ENCODE measurements around the gene MYO5B.

MYO5B gene

DNA sequence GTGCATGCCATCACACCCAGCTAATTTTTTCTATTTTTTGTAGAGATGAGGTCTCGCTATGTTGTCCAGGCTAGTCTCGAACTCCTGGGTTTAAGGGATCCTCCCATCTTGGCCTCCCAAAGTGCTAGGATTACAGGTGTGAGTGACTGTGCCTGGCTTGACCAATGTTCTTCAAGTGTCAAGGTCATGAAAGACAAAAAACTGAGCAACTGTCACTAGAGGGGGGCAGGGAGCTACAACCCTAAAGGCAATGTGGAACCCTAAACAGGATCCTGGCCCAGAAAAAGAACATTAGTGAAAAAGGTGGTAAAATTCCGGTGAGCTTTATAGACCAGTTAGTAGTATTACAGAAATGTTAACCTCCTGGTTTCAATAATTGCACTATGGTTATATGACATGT, 7.3 kb downstream of the MYO5B start:
- DNase-seq: no peak

DNA sequence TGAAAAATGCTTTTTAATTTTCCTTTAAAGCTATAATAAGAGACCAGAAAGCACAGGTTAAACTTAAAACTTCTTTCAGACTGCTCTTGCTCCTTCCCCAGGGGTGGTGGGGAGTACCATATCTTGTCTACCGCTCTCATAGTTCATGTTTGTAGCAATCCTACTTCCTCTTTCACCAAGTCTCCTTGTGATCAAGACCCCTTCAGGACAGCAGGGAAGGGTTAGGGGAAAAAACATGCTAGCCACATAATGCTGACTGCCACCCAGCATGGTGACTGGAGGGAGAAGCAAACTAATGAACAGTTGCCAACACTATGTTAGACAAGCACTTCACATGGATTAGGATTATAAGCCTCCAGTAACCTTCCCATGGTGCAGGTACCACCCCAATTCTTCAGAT, 8.6 kb downstream of the MYO5B start:
- DNase-seq: no peak

DNA sequence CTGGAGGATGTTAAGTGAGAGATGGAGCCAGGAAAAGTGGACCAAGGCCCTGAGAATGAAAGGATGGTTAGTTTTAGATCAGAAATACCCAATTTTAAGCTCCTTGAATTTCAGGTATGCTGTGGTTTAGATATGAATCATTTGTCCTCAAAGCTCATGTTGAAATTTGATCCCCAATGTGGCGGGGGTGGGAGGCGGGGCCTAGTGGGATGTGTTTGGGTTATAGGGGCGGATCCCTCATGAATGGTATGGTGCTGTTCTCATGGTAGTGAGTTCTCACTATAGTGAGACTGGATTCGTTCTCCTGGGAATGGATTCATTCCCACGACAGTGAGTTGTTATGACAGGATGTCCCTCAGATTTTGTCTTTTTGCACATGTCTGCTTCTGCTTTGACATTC, 11.4 kb downstream of the MYO5B start:
- peak; percentile 60 for DNase-seq

DNA sequence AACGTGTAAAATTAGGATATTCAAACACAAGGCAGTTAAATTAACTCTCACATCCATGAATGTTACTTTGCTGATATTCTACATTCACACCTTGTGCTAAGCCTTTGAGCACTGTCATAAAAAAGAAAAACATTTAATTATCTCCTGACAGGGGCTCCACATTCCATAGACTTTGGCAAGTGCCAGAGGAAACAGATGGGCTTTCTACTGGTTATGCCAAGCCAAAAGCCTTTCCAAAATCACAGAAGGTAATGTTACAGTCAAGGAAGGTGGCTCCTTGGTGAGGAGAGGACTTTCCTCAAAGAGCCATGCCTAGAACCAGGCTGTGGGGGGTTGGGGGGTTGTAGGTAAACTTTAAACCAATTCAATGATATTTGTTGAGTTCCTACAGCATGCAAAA, 12.4 kb downstream of the MYO5B start:
- DNase-seq: no peak

DNA sequence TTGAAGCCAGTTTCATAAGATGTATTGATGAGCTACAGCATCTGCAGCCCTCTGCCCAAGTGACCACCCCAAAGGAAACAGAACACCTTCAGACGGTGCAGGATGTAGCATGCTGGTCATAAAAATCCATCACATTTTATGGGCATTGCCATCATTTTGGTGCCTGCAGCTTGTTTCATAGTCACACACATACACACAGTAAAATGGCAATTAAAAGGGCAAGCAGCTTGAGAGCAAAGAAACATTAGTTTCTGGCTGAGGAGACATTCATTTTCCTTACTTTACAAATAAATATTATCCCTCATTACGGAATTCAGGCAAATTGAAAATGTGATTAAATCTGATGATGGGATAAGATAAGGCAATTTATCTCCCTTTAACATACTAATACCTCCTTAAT, 13.4 kb downstream of the MYO5B start:
- no peak for DNase-seq

DNA sequence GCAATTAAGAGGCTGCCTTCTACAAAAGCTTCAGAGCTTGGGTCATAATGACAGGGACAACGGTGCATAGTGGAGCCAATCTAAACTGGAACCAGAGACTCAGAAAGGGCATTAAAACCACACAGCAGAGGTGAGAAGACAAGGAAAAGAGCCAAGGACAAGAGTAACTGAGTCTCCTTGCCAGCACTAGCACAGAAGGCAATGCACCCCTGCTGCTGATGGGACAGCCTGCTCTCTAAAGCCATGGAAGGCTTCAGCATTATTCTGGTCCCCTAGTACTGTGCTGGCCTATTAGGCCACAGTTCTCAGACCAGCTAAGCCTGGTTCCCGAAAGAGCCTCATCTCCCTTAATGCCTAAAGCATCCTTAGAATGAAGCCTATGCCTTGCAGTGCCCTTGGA, 15.5 kb downstream of the MYO5B start:
- no peak for DNase-seq

DNA sequence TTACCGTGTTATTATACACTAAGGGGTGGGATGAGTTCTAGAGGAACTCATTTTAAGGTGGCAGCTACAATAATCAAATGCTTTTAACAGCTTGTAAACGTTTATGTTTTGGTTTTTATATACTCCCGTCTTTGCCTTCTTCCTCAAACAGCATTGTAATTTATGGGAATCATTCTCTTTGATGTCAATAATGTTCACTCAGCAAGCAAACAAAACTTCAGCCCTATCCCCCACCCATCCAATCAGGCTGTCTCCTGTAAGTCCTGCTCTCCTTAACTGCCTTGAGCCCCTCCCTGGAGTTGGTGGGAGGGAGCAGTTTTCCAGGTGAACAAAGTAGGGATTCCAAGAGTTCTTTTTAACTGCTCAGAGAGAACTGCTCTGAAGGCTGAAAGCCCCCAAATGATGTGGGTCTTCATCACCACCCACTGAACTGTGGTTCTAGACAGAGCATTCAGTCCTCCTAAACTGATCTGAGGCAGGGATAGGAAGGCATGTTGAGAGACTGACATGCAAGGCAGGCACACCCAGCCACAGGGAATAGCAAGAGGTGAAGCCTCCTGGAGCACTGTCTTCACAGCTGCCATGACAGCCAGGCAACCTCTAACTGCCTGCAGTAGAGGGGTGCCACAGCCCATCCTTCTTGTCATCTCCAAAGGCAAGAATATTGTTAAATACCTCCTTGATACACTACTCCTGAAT, 17.5 kb downstream of the MYO5B start:
- no peak for DNase-seq

DNA sequence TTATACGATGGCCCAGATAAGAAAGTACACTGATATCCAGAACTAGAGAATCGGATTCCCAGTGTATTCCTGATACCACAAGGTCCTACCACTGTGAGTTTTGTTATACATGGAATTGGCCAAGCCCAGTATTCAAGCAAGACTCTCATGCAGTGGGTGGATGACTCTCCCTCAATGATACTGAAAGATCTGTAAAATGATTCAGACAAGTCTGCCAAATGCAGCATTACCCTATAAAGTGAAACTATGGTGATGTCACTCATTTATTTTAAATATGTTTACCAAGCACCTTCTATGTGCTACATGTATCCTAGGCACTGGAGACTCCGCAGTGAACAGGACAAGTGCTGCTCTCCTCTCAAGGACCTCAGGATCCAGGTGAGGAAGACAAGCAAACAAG, 22.6 kb downstream of the MYO5B start:
- DNase-seq: no peak

DNA sequence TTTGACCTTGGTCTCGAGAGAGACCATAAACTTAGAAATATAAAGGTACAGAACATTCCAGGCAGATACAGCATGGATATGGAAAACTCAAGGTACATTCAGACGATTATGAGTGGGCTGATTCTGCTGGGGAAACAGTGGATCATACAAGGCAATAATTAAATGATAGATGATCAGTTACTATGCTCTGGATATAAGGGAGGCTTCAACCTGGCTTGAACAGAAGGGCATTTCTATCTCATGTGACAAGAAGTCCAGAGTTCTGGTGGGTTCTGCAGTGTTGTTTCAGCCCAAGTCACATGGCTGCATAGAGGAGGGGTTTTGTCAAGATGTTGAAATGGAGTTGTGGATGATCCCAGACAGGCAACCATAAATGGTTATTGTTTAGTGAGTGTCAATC, 23.5 kb downstream of the MYO5B start:
- no peak for DNase-seq

DNA sequence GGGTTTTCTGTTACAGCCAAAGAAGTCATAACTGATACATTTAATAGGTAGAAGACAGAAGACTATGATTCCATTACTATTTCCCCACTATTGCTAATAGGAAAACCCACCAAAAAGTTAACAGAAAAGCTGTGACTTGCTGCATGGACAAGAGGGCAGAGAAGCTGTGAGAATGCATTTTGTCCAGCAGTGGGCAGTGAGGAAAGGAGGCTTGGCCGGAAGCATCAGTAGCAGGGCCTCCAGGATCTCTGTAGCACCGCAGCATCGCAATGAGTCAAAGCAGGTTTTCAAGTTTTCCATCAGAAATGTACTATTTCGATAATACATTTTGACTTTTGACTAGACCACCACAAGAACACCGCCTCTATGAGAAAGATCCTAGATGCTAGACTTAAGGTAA, 24.9 kb downstream of the MYO5B start:
- no peak for DNase-seq

DNA sequence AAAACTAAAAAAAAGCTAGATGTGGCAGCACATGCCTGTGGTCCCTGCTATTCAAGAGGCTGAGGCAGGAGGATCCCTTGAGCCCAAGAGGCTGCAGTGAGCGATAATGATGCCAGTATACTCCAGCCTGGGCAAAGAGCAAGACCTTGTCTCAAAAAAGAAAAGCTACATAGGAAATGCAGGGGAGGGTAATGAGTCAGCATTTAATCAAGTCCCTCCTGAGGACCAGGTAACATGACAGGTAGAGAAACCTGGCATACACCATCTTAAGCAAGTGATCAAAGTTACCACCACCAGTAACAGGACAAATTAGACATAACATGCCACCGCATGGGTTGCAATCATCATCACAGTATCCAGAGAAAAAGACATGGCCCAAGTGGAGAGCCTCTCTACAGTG, 25.8 kb downstream of the MYO5B start:
- DNase-seq: no peak

DNA sequence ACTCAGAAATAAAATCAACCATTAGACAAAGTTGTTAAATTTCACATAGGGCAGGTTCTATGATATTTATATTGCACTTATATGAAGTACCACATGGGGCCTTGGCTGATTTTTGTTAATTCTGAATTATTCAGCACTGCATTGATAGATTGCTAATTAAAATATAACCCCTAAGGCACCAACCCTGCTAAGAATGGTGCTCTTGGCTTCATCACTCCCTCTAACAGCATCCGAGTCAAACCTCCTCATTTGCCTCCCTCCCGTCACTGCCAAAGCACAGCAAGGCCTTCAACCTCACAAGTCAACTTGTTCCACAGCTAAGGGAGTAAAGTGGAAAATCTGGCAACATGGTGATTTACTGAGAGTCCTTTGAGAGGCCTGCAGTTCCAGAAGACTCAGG, 27.0 kb downstream of the MYO5B start:
- DNase-seq: no peak

DNA sequence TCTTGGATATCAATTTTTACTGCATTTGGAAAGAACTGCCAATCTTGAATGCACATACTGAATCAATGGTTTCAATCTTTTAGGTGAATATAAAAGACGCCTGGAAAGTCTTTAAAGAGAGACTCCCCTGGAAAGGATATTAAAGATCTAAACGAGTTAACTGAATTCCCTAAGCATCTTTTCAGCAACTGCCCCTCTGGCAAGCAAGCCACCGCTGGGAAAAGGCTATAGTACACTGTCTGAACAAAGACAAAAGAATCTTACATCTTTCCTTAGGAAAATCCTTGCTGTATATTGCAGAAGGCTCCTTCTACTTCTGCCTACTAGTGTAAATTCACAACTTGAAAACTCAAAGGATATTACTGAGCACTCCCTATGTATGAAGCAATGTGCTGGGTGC, 28.0 kb downstream of the MYO5B start:
- no peak for DNase-seq

DNA sequence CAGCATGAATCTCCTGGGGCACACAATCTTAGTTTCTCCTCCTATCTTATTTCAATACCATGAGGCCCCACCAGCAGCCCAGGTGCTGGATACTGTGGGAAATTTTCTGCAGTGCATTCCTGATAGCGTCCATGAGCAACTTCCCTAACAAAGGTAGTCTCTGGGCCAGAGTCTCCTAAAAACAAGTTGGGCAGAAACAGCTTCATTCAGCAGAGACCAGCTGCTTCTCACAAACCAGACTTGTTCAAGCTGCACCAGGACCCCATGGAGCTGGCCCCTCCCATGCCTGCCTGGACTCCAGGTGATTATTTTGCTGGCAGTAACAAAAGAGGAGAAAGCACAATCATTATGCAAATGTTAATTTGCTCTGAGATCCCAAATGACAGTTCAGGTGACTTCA, 31.4 kb downstream of the MYO5B start:
- DNase-seq: no peak

DNA sequence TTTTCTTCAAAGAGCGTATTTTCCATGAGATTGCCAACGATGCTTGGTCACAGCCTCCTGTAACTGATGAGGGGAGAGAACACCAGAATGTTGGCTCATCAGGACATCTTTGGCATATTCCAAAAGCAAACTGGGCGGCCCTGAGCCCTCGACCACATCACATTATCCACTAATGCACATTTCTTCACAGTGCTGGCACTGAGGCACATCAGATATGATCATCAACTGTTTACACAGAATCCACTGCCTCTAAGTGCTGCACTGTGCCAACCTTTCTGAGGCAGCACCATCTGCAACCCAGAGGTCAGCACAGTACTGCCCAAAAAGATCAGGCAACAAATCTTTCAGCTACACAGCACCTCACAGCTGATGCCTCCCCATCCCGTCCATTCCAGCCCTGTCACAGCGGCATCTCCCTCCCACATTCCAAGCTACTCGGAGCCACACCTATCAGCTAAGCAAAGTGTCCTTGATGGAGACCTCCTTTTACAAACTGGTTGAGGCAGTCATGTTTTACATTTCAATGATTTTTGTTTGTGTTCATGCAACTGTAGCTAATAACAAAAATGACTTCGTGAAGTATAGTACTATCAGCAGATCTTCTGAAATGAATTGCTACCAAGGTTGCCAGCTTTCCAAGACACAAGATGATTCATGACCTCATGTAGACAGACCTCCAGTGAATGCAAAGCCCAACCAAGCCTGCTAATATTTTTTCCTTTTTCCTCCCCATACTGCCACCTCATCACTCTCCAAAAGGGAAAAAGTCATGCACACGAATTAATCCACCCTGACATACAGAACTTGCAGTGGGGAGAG, 32.3 kb downstream of the MYO5B start:
- DNase-seq: peak; percentile 53

DNA sequence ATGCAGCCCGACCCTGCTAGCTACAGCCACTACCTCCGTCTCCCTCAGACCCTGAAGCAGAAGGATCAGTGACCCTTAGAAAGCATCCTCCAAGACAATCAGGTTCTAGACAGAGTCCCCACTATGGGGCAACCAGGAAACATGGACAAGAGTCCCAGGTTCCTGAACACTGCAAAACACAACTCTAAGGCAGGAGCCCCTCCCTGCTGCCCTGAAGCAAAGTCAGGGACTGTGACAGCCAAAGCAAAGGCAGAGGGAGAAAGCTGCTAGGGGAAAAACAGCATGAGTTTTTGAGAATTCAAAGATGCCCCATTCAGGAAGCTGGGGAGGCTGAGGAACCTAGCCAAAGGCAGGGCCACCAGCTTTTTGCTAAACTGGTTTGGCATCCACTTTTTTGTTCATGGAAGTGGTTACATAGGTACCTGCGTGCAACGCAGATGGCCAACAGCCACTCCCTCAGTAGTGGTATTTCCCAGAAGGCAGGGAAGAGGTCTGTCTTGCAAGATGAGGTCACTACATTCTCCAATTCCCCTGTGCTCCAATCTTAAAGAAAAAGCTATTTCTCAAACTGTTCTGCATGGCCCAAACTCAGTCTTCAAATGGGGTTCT, 33.2 kb downstream of the MYO5B start:
- DNase-seq: peak; percentile 63

DNA sequence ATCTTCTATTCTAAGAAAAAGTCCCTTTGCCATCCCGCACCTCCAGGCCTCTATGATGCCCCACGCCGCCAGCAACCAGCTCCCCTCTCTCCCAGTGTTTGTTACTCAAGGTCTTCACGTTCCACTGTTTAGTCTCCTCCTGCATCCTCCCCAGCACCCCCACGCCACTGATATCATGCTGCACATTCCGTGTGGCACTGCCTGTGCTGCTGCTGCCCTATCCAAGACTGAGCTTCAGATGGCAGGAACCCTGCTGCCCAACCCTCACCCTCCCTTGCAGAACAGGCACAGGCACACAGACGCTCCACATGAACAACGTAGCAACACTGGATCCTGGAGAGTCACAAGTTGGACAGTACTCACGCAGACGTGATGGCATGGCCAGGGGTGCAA, 35.3 kb downstream of the MYO5B start:
- no peak for DNase-seq

DNA sequence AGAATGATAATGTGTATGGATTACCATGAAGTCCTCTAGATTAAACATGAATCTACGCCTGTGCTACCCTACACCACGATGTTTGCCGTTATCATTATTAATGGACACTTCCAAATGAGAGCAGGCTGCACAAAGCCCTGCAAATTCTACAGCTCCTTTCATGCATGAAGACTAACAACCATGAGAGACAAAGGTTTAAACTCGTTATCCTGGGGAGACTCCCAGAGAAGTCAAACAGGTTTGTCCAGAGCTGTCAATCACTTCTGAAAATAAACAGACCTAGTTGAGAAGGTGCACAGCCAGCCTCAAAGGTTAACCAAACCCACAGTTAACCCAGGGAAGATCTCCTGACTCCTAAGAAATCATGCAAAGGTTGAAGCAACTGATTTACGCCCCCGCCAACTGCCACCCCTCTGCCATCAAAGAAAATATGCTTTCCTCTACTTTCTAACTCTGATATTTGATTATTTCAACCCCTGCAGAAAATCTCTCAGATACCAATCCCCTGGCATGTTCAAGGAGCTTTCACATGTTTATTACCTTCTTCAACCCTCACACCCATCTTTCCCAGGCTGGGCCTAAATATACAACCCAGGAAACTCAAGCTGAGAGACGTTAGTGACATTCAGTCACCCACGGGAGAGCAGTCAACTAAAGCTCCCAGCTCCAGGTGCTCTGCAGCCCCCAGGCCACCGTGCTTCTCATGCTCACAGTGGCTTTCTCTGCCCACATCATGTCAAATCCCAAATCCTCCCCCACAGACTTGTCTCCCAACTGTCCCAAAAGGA, 35.9 kb downstream of the MYO5B start:
- no peak for DNase-seq

DNA sequence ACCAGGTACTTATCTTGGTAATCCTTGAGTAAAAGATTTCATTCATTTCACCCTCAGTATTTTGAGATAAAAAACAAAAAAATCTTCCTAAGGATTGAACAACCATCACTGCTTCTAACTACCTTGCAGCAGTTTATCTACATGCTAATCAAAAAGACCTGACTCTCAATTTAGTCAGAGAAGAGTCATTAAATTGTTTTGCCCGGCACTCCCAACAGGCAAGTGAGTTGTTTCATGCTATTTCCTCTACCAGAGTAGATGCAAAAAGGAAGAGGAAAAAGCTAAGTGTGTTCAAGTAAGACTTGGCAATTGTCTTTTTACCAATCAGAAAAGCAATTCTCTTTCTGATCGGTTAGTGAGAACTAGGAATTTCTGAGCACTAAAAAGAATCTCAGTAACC, 39.5 kb downstream of the MYO5B start:
- no peak for DNase-seq

DNA sequence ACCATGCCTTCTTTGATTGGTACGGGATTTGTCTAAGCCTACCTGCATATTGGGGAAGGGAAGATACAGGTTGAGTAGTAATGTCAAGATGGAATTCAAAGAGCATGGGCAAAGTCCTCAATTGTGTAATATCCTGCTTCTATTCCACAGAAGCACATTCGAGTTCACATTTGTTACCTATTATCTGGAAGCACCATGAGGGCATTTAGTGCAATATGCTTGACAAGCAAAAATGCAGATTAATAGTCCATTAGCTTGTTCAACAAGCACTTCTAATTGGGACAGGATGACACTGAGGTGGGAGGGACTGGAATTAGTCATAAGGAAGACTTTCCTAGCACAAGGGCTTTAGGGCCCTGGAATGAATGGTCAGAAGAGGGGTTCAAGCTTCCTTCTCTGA, 40.5 kb downstream of the MYO5B start:
- DNase-seq: peak; percentile 13

DNA sequence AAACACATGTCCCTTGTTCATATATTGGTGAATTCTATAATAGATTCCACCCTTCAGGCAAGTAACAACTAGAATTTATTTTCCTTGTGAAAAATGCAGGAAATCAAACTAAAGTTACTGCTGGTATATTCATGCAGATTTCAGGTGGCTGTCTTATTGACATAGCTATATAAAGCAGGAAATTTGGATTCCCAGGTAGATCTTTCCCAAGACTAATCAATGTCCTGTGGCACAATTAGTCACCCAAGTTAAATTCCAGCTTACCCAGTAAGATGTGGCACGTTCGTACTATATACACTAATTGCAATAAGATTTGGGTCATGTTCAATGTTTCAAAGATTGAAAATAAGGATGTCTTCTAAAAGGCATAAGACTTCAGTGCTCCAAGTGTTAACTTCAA, 42.0 kb downstream of the MYO5B start:
- no peak for DNase-seq

DNA sequence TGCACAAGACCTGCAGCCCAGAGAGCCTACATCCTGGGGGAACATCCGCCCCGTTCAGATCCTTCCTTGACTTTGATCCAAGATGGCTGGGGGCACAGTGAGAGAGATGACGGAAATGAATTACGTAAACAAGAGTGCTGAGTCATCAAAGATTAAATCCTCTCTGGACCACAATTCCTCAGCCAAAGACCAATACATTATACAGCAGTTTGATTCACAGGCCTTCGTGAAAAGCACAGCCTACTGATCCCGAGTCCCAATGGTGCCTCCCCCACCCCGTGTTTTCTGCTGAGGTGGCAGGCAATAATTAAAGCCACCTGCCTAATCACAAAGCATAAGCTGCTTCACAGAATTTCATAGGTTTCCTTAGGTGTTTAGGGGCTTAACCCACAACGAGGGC, 43.0 kb downstream of the MYO5B start:
- DNase-seq: peak; percentile 69

DNA sequence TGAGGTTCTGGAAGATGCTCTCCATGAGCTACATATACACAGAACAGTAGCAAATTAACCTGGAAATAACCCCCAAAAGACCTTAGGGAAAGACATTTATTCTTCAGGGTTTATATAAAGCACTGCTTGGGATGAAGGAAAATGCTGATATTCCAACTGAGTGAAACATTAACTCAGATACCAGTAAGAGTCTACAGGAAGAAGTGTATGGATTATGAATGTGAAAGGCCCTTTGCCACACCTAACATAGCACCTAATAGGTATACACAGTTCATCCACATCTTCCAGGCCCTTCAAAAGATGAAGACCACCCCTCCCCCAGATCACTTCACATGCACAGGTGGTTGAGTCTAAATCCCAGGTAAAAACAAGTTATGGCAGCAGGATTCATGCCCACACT, 50.4 kb downstream of the MYO5B start:
- DNase-seq: no peak

DNA sequence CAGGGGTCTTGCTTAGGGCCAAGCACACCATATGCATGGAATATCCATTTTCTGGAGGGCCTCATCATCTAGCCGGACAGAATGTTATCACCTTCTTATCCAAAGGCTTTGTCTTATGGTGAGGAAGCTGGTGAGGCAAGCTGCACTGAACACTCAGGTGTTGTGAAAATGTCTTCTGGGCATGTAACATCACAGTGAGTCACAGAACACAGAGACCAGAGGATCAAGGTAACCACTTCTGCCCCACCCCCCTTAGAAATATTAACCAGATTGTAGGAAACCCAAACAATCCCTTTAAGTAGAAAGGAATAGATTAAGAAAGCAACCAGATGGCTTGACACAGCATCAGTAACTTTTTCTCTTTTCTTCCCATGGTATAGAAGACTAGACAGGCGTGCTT, 51.1 kb downstream of the MYO5B start:
- DNase-seq: no peak

All from NCI-H226 (cell line).